Measurements from ENCODE around the gene CCDC154. TPM values are rescaled to one million over a fixed set of nuclear protein-coding genes. Genes with fewer than 3 reads are reported as not detected.

CCDC154 gene
- total and polyA plus RNA-seq, 2 of the 4 experiments (the other 2 are of a cell fraction): 0.09 TPM; not detected in 1

GRCh38 chr16:1461146-1461545 lies 16.8 kb upstream of the CCDC154 start:
- TF ChIP-seq RCOR1 (IDR thresholded peaks at IDR 0.05; ENCODE audit: insufficient replicate concordance, low read length): no peak
- no peak for TF ChIP-seq BHLHE40 (IDR thresholded peaks at IDR 0.05; ENCODE audit: low read depth, low read length)
- TF ChIP-seq MXI1 (IDR thresholded peaks at IDR 0.05; ENCODE audit: borderline replicate concordance, low read depth, low read length): no peak
- no peak for TF ChIP-seq RFX5 (IDR thresholded peaks at IDR 0.05; ENCODE audit: low read depth, low read length)
- no peak for TF ChIP-seq USF2 (IDR thresholded peaks at IDR 0.05; ENCODE audit: low read depth, low read length)
- no peak for TF ChIP-seq RAD21 (IDR thresholded peaks at IDR 0.05; ENCODE audit: low read length)
- TF ChIP-seq MAFK (IDR thresholded peaks at IDR 0.05; ENCODE audit: low read depth, low read length): no peak
- TF ChIP-seq ELK1 (IDR thresholded peaks at IDR 0.05; ENCODE audit: borderline replicate concordance, low read depth, low read length): no peak
- no peak for TF ChIP-seq MAZ (IDR thresholded peaks at IDR 0.05; ENCODE audit: borderline replicate concordance, low read depth, low read length)
- TF ChIP-seq NFE2L2 (IDR thresholded peaks at IDR 0.05; ENCODE audit: low read depth, low read length): no peak
- no peak for TF ChIP-seq CHD1 (IDR thresholded peaks at IDR 0.05; ENCODE audit: low read depth, low read length)
- Histone ChIP-seq H3K79me1 (ENCODE audit: low read depth in 1 of 2, low read length in 2 of 2) (peaks cover 0 to 11% of the 10 kb centered on the region in 2 experiments; a peak in 2 of 4 replicates), H2AK5ac (ENCODE audit: low read depth, low read length) (no peak overlapping the region), H3K27me3 (ENCODE audit: control insufficient read depth, insufficient read depth, low read length) (no peaks in the 10 kb centered on the region), H2AFZ (replicated peaks; ENCODE audit: low read length, poor library complexity) (no peak overlapping the region), H3K4me2 (ENCODE audit: low read depth, low read length) (no peak overlapping the region), H3K9me3 (ENCODE audit: control insufficient read depth, insufficient read depth, low read length) (no peaks in the 10 kb centered on the region), H4K5ac (ENCODE audit: low read depth, low read length) (no peak overlapping the region), H3K18ac (ENCODE audit: low read depth, low read length) (no peak overlapping the region), H3K4me3 (ENCODE audit: insufficient read depth, low read depth, low read length) (no peak overlapping the region), H2BK5ac (ENCODE audit: low read depth, low read length, poor library complexity, severe bottlenecking) (no peak overlapping the region), H3K23ac (ENCODE audit: low read depth, low read length) (no peak overlapping the region), H2BK15ac (ENCODE audit: low read depth, low read length) (no peak overlapping the region), H4K91ac (ENCODE audit: insufficient read depth, low read depth, low read length) (no peak overlapping the region), H3K36me3 (ENCODE audit: control insufficient read depth, insufficient read depth, low read length) (peaks cover 40% of the 10 kb centered on the region), H4K8ac (ENCODE audit: low read depth in 2 of 2, low read length in 2 of 2) (no peak overlapping the region), H3K56ac (ENCODE audit: extremely low read depth, insufficient read depth, low read length) (no peak overlapping the region), H3K9ac (ENCODE audit: low read depth, low read length) (no peak overlapping the region), H3K9me1 (ENCODE audit: insufficient read depth, low read length) (no peaks in the 10 kb centered on the region), H3K4ac (ENCODE audit: low read depth, low read length) (no peak overlapping the region), H2BK120ac (ENCODE audit: low read depth, low read length) (no peak overlapping the region), H3K14ac (replicated peaks; ENCODE audit: low read depth, low read length) (no peak overlapping the region), H4K20me1 (ENCODE audit: insufficient read depth, low read length) (peaks cover 6% of the 10 kb centered on the region; the same call in 1 of the 2 replicates), H3K27ac (ENCODE audit: insufficient read depth, low read length) (no peak overlapping the region), H3K4me1 (ENCODE audit: control insufficient read depth, insufficient read depth, low read length) (no peaks in the 10 kb centered on the region), H2BK20ac (ENCODE audit: low read depth, low read length) (no peak overlapping the region), H2AK9ac (replicated peaks; ENCODE audit: low read depth, low read length, poor library complexity) (no peak overlapping the region)
- ChIA-PET POLR2A (ENCODE audit: unreplicated experiment) (no interaction called here), CTCF (no interaction called here)
- no peak for ATAC-seq (ENCODE audit: low read depth)
- dilution Hi-C loops (cut with HindIII; ENCODE audit: low sequenced_read_pairs, unreplicated experiment) (no loop called here), in situ Hi-C loops (cut with MboI; ENCODE audit: low sequenced_read_pairs) (no loop called here), intact Hi-C loops (cut with micrococcal nuclease) (no loop called here)
- no TSS peak for BruUV-seq (replicated peaks)
- 87% methylated on average over 7 of the region's 24 CpGs; no CpG with 5 or more reads in 1 of the 2 experiments for WGBS, 2 experiments (ENCODE audit: extremely low coverage in 2 of 2, insufficient read length in 1 of 2)
- no peak for DNase-seq

Measured in IMR-90 (cell line).